Retina (tissue), 1 donor: ENCODE data around the gene SLC35E4.
"Not testable (repeated sequence)": the region's sequence is repeated elsewhere in the genome, so short reads cannot be mapped to it uniquely, and the experiment has no call there.

ENCODE experiments used
- DNase-seq: peaks from one replicate; pipeline ENCODE4 v3.0.0-alpha.2; 2016

SLC35E4 gene

GRCh38 chr22:30612789-30613188, 22.8 kb upstream of the SLC35E4 start:
- DNase-seq: no peak

GRCh38 chr22:30614268-30614667, 21.3 kb upstream of the SLC35E4 start:
- no peak for DNase-seq

GRCh38 chr22:30614879-30615278, 20.7 kb upstream of the SLC35E4 start:
- no peak for DNase-seq

GRCh38 chr22:30615543-30615954, 20.0 kb upstream of the SLC35E4 start:
- DNase-seq: no peak

GRCh38 chr22:30617819-30618218, 17.8 kb upstream of the SLC35E4 start:
- no peak for DNase-seq

- DNase-seq: not testable (repeated sequence)
Measured at GRCh38 chr22:30619909-30620308, 15.7 kb upstream of the SLC35E4 start.

- no peak for DNase-seq
Measured at GRCh38 chr22:30626413-30626812, 9.2 kb upstream of the SLC35E4 start.

GRCh38 chr22:30627471-30627870, 8.1 kb upstream of the SLC35E4 start:
- DNase-seq: no peak

GRCh38 chr22:30628491-30628890, 7.1 kb upstream of the SLC35E4 start:
- no peak for DNase-seq

GRCh38 chr22:30631469-30631868, 4.1 kb upstream of the SLC35E4 start:
- not testable (repeated sequence) for DNase-seq

- peak; percentile 93 for DNase-seq
Measured at GRCh38 chr22:30634471-30635233, 929 bp upstream of the SLC35E4 start.

- peak; percentile 53 for DNase-seq
Measured at GRCh38 chr22:30636226-30637077, 871 bp downstream of the SLC35E4 start.

- no peak for DNase-seq
Measured at GRCh38 chr22:30637701-30638114, 2.1 kb downstream of the SLC35E4 start.

GRCh38 chr22:30640361-30640760, 4.8 kb downstream of the SLC35E4 start:
- DNase-seq: no peak

GRCh38 chr22:30640839-30641430, 5.4 kb downstream of the SLC35E4 start:
- DNase-seq: no peak

GRCh38 chr22:30643055-30643875, 7.7 kb downstream of the SLC35E4 start:
- DNase-seq: no peak

- DNase-seq: no peak
Measured at GRCh38 chr22:30646518-30647160, 11.1 kb downstream of the SLC35E4 start.

GRCh38 chr22:30647536-30647935, 12.0 kb downstream of the SLC35E4 start:
- peak; percentile 14 for DNase-seq

GRCh38 chr22:30648825-30649224, 13.2 kb downstream of the SLC35E4 start:
- DNase-seq: no peak

- no peak for DNase-seq
Measured at GRCh38 chr22:30649430-30650007, 13.9 kb downstream of the SLC35E4 start.

- no peak for DNase-seq
Measured at GRCh38 chr22:30650508-30651116, 15.0 kb downstream of the SLC35E4 start.
